GM21786 (cell line): Measurements from ENCODE around the gene PLPPR5.
"Not testable (repeated sequence)": the region's sequence is repeated elsewhere in the genome, so short reads cannot be mapped to it uniquely, and the experiment has no call there.

ENCODE experiments used
- ATAC-seq: cut with Tn5 transposase; IDR thresholded peaks from one replicate; pipeline ENCODE4 v1.9.1; 2021; ENCODE audit not compliant: unreplicated experiment

Gene PLPPR5

DNA sequence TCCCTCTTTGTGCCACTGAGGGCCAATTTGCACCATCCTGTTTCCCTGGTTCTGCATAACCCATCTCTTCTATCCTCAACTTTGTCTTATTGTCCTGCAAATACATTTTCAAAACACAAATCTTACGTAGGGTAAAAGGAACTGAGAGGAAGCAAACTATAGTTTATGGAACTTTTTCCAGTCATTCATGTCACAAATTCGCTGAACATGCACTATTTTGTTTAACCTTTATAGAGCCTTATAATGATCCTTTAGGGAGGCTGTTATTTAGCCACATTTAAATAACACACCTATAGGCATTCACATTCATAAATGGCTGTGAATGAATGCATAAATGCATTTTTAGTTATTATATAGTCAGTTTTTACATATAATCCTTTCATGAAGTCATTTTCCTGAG is 85.0 kb downstream of the PLPPR5 start:
- ATAC-seq: no peak

DNA sequence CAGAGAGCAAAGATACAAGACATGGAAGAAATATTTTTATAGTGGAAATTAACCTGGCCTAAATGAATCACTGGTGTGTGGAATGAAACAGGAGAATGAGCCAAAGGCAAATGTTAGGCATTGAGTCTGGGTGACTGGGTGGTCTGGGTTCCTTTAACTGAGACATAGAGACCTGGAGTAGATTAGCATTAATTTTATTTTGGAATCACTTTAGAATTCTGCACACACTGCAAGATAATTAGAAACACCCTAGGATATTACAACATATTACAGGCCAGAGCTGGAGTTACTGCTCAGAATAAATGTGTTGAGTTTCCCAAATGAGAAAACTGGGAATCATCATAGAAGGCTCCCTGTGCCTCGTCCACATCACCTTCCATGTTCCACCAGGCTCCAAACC is 85.5 kb downstream of the PLPPR5 start:
- ATAC-seq: no peak

DNA sequence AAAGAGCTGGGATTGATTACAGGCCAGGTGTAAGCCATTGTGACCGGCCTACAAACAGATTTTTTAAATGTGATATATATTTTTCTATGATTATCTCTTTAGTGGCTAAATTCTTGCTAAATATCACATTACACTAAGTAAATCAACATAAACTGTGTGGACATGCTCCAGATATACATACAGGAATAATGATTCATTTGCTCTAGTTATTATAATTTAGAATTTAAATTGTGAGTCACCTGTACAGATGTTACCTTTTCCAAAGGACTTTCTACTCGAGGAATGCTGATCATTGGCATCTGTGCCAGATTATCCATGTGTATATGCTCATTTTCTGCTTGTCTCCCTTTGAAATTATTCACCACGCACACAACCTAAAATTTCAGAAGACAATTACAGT is 90.1 kb downstream of the PLPPR5 start:
- ATAC-seq: no peak

DNA sequence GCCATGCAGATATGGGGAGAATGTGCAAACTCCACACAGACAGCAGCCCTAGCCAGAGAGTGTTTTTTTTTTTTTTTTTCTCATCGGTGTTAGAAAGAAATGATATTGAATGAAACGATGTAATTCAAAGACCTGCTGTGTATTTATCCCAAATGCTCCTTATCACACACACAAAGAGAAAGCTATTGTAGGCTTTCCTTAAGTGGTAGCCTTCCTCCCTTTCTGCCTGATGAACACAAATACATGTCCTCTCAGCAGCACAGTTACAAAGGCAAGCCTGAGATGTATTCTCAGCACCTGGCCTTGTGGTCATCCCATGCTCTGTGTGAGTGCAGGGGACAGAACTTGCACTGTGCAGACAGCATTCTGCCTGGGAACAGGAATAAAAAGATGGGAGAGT is 93.8 kb downstream of the PLPPR5 start:
- no peak for ATAC-seq

DNA sequence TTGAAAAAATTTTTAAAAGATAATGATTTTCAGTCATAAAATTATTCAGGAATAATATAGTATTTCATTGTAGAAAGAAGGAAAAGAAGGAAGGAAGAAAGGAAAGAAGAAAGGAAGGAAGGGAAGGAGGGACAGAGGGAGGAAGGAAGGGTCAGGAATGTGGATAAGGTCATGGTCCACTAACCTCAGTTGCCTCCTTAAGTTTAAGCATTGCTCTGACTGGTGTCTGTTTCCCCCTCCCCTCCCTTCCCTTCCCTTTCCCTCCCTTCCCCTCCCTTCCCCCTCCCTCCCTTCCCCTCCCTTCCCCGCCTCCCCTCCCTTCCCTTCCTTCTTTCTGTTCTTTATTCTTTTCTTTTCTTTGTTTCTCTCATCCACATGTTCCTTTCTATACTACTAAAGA is 95.7 kb downstream of the PLPPR5 start:
- no peak for ATAC-seq

DNA sequence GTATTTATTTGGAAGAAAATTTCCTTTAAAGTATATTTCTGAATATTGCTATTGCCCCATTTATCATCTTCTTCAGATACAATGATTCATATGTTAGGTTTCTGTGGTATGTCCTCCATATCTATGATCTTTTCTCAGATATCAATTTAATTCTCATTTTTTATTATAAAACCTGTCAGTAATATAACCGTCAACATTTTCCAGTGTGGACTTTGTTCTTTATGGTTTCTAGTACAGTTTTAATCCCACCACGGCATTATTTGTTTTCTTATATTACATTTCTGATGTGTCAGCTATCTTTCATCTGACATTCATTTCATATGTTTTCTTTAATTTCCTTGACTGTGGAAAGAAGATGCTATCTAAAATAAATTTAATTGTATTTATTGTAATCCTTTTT is 97.9 kb downstream of the PLPPR5 start:
- ATAC-seq: no peak

DNA sequence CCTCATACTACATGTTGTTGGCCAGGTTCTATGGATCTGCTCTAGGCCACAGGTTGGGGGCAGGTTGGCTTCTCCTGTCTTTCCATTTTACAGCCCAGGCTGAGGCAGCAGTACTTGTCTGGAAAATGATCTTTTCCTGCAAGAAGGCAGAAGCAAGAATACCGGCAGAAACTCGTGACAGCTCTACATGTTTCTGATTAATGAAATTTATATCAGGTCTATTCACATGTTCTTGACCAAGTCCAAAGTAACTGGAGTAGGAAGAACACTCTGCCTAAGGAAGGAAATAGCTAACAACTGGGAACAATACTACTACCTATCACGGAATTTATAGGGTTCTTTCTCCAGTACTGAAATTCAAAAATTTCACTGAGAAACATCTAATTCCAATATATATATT is 98.3 kb downstream of the PLPPR5 start:
- ATAC-seq: no peak

DNA sequence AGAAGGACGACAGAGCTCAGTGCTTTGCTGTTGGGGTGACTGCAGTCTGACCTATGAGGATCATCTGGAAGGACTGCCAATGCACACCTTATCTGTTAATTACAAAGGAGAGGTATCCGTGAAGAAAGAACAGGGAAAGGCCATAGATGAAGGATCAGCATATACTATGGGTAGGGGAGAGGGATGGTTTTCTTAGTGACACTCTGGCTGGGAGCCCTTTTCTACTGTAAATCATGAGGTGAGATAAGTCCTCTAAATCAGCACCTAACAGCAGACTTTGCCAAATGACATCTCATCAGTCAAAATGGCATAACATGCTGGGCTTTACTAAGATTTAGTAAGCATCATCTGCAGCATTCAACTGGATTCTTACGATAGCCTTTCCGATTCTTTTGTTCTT is 100.0 kb downstream of the PLPPR5 start:
- no peak for ATAC-seq

DNA sequence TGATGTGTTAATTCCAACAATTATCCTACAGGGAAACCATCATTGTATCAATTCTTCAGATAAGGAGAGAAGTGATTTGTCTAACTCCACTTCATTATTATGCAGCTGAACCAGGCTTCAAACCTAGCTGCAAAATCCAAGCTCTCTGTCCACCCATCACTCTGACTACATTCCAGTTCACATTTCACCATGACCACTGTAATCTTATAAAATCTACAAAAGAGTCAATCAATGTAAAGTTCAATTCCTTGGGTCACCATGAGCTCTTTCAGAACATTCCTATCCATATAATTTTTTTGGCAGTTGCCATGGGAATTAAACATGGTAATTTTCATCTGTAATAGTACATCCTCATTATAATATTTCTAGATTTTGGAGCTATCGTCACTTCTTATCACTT is 100.9 kb downstream of the PLPPR5 start:
- no peak for ATAC-seq

DNA sequence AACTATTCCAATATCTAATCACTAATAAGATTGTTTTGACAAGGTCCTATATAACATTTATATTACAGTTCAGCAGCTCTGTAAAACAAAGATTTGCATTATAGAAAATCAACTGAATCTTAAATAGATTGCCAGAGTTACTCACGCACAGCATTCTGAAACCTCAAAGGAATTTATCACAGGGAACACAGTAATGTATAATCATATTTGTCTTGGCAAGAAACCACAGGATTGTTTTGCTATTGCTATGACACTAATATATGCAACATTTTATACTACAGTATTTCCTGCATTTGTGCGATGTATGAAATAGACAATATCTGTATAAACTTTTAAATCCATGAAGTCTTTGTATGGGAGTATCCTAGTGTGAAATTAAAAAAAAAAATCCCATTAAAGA is 101.4 kb downstream of the PLPPR5 start:
- ATAC-seq: no peak

DNA sequence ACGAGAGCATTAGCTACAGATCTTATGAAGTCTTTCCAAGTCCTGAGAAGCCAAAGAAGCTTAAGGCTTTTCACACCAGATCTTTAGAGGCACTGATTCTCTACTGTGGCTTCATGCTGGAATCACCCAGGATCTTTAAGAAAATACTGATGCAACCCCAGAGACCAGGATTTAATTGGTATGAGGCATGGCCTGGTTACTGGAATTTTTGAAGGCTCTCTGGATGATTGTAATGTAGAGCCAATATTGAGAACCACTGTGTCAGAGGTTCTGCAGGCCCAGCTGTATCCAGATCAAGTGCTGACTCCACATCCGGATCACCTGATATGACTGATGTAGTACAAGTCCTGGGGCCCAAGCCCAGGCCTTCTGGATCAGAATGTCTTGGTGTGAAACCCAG is 105.7 kb downstream of the PLPPR5 start:
- ATAC-seq: no peak

DNA sequence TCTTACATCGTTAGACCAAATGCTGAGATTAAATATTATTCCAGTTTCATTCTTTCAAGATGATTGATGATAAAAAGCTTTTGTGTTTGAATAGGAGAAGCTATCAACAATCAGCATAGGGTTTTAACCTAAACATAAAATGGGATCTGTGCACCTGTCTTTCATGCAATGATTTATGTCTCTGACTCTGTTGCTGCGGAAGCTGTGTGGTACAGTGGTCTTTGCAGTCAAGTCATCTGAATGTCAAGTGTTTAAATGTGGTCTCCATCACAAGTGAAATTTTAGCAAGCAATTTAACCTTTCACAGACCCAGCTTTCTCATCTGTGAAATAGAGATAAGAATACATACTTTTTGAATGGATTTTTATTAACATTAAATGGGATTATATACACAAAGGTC is 107.2 kb downstream of the PLPPR5 start:
- ATAC-seq: no peak

DNA sequence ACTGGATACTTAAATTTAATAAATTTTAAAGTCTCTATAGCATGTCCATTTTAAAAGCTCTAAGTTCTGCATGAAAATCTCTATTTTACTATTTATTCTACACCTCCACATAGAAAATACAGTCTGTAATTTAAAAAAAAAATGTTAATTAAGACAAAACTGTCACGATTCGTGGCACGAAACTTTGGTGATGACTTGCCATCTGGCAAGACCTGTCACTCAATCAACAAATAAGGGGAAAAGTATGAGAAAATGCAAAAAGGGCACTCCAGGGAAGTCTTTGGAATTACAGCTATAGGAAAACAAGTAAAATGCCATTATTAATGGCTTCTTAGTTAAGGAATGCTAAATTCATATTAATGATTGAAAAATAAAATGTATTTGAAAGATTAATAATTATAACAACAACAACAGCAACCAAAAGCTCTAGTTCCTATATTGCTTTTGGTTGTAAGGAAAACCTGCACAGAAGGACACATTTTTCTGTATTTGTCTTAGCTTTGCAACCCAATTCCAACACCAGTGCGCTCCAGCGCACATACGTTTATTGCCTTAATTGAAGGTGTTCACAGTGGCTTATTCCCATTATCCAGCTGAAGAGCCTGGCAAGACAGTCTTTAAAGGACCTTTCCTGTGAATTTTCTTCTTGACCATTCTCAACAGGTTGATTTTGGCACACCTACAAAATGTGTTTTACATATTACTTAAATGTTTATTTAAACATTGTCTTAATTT is 107.8 kb downstream of the PLPPR5 start:
- no peak for ATAC-seq

DNA sequence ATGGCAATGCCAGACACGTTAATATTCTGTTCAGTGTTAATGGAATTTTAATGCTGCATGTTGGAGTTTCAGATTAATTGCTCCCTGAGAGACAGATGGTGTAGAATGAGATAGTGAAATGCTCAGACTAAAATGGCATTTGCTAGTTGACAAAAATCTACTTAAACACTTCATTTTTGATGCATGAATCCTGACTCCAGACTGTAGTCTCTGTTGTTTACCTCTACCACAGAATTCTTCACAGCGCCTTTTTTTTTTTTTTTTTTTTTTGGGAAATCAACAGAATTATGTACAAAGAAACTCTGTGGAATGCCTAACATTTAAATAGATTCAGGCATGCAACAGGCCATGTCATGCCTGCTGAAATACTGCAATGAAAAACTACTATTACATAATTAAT is 111.3 kb downstream of the PLPPR5 start:
- ATAC-seq: no peak

DNA sequence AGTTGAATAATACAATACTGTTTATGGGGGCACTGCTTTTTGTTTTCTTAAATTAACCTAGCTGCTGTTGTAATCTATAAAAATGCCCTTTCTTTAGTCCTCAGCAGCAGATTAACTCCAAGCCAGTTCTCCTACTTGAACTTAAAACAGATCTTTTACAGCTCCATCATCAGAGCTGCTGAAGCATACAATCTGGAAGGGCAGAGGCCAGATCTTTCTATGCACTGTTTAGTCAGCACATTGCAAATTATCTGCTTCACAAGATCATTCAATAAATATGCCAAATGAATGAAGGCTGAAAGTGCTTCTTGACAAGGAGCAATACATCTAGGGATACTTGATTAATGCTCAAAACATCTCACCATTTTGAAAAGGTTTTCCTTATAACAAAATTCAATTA is 115.8 kb downstream of the PLPPR5 start:
- no peak for ATAC-seq

DNA sequence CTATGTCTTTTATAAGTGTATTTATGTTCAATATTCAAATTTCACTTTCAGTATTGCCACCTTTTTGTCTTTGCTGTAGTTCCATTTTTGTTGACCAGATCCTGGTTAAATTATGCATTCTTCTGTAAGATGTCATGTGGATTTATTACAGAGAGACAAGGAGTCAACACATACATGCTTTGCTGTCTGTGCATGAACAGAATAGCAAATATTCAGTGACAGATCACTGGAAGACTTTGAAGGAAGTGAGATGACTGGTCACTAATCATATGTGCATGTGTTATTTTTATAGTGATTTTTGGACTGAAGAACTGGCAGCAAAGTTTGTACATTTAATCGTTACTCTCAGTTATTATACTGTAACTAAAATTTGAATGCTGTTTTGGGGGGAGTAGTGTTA is 117.2 kb downstream of the PLPPR5 start:
- no peak for ATAC-seq

DNA sequence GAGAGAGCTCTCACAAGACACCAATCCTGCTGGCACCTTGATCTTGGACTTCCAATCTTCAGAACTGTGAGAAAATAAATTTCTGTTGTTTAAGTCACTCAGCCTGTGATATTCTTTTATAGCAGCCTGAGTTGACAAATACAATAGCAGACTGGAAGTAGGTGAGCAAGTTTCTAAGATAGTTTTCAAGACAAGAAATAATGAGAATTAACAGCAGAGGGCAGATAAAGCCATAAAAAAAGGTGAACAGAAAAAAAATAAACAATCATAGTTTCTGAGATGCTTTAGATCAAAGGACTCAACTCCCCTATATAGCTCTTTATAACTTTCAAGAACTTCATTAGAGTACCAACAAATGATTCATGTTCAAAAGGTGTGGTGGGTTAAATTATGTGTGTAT is 119.8 kb downstream of the PLPPR5 start:
- no peak for ATAC-seq

DNA sequence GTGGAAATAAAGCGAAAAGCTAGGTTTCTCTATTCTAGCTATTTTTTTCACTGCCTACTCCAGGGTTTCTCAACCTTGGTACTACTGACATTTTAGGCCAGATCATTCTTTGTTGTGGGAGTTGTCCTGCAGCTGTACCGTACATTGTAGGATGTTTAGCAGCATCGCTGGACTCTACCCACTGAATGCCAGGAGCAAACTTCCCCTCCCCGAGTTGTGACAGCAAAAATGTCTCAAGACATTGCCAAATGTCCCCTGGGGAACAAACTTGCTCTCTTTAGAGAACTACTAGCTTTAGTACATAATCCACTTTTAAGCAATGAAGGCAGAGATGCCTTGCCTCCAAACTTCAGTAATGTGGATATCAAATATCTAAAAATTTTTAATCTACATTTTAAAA is 122.8 kb downstream of the PLPPR5 start:
- ATAC-seq: no peak

DNA sequence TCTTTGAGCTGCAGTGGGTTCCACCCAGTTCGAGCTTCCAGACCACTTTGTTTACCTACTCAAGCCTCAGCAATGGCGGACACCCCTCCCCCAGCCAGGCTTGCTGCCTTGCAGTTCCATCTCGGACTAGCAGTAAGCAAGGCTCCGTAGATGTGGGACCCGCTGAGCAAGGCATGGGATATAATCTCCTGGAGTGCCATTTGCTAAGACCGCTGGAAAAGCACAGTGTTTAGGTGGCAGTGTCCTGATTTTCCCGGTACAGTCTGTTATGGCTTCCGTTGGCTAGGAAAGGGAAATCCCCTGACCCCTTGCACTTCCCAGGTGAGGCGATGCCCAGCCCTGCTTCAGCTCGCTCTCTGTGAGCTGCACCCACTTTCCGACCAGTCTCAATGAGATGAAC is 123.4 kb downstream of the PLPPR5 start:
- ATAC-seq: not testable (repeated sequence)

DNA sequence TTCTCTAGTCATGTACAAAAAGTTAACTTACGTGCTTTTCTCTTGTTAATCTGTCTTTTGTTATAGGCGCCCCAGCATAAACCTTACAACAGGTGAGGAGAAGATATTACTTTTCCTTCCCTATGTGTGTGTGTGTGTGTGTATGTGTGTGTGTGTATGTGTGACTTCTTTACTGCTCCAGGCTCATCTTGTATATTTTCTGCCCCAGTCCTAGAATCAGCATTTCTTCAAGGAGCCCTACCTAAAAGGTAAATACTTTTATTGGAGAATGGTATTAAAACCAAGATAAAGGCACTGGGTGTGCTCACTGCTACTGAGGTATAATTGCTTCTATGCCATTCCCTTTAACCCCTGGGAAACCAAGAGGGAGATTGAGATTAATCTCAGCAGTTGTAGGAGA is 129.8 kb downstream of the PLPPR5 start:
- no peak for ATAC-seq

DNA sequence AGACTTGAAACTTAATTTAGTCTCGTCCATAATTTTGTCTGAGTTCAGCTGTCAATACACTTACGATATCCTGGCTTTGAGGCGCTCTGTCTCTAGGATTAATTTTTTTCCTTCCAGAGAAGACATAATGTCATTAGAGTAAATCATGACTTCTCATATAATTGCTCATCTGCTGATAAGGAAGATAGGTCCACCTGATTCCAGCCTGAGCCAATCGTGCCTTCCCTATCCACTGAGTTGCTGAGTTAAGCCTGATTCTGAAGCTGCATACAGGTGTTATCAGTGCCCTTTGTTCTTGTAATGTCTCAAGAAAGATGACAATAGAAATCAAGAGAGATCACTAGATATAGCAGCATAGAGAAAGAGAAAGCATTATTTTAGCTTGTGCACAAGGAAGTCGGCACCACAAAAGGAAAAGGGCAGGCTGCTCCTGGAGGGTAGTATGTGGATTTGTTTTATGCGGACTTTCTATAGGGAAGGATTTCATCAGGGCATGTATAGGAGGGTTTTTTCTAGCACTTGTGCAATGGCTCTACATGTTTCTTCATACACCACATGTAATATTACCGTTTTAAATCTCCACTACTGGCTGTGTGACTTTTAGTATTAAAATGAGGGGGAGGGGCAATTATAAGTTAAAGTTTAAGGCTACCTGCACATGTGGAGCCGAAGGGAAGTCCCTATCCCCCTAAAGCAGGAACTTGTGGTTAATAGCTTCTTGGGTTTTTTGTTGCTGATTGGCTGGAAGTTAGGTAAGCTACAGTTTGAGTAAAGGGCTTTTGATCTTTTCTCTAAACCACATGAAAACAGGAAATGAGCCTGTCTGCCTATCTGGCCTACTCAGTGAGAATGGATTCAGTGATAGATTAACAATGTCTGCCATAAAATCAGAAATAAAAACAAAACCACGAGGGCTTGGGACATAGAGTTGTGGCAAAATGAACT is 133.4 kb downstream of the PLPPR5 start:
- peak; percentile 98 for ATAC-seq

DNA sequence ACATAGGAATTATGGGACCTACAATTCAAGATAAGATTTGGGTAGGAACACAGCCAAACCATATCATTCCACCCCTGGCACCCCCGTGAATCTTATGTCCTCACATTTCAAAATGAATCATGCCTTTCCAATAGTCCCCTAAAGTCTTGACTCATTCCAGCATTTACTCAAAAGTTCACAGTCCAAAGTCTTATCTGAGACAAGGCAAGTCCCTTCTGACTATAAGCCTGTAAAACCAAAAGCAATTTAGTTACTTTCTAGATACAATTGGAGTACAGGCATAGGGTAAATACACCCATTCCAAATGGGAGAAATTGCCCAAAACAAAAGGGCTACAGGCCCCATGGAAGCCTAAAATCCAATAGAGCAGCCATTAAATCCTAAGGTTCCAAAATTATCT is 138.9 kb downstream of the PLPPR5 start:
- ATAC-seq: no peak
